ENCODE results near the gene KDELR3.

KDELR3 gene

GRCh38 chr22:38440747-38441350 lies 27.0 kb upstream of the KDELR3 start:
- no peak for DNase-seq

GRCh38 chr22:38441620-38442287 lies 26.1 kb upstream of the KDELR3 start:
- DNase-seq, result no peak

GRCh38 chr22:38442967-38443627 lies 24.8 kb upstream of the KDELR3 start:
- DNase-seq, result no peak

GRCh38 chr22:38443628-38444521 lies 24.0 kb upstream of the KDELR3 start:
- no peak for DNase-seq

GRCh38 chr22:38444783-38445182 lies 23.1 kb upstream of the KDELR3 start:
- no peak for DNase-seq

DNA sequence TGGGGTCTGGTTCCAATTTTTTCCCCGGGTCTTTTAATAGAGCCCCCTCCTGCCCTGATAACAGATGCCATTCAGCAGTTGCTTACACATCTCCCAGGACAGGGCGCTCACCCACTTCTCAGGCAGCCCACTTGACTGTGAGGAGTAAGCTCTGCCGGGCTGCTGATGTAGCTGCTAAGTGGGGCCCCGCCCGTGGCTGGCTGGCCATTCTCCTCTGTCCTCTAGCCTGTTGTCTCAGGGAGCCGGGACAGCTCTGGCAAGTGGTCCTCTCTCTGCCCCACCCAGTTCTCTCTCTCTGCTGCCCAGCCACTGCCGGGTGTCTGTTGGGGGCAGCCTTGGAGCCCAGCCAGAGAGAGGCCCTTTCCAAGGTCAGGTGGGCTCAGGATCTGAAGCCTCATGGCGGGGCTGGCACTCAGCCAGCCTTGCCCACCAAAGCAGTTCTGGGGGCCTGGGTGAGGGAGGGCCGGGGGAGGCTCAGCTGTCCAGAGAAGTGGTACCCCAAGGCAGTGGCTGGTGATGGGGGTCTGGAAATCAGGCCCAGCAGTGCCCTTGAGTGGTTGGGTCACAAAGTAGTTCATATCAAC lies 21.8 kb upstream of the KDELR3 start:
- DNase-seq, result no peak

GRCh38 chr22:38448945-38449745 lies 18.8 kb upstream of the KDELR3 start:
- no peak for DNase-seq

DNA sequence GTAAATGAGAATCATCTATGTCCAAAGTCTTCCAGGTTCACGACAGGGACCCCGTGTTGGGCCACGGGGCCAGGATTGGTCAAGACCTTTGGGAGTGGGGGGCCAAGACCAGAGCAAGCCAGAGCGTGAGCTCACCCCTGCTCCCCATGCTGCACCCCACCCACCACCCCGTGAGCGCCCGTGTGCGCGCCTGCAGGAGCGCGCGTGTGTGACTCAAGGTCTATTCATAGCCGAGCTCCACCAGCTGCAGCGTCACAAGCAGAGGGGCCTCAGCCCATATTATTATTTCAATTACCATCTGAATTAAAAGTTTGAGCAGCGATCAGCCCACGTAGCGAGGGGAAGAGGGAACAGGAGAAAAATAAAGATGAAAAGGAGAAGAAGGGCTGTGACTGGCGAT lies 18.1 kb upstream of the KDELR3 start:
- no peak for DNase-seq

DNA sequence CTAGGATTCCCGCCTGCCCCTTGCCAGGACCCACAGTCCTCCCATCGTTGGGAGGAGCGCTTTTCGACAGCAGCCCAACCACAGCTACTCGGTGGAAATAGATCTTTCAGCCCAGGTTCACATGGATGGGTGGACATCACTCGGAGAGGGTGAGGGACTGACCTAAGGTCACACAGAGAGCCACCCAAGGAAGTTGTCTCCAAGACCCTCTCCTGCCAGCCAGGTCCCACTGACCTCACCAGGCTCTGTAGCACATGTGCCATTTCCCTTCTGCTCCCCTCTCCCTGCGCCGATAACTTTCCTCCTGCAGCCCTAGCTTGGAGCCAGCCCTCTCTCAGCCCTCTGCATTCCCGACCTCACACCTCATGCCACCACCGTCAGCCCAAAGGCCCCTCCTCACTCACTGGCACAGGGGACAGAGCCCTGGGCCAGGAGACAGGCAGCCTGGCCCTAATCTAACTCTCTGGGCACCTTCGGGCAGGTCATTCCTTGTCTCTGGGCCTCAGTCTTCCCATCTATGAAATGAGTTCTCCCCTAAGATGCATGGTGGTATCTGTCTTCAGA lies 17.6 kb upstream of the KDELR3 start:
- DNase-seq, result no peak

GRCh38 chr22:38451404-38451803 lies 16.5 kb upstream of the KDELR3 start:
- no peak for DNase-seq

DNA sequence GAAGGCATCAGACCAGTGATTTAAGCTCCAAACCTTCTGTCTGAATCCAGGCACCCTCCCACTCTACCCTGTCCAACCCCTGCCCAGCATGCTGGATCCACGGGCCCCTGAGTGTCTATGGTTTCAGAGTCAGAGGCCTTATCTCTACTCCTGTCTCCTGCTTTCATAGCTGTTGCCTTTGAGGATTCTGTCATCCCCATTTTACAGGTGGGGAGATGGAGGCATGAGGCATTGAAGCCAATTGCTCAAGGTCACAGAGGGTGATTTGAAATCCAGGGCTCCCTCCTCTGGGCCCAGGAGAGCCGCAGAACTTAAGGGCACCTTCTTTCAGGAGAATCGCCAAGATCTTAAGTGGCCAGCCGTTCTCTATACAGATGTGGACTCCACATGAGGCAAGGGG lies 16.0 kb upstream of the KDELR3 start:
- no peak for DNase-seq

GRCh38 chr22:38452373-38453065 lies 15.4 kb upstream of the KDELR3 start:
- DNase-seq, result no peak

- DNase-seq, result no peak
Observed at GRCh38 chr22:38453066-38453672, 14.7 kb upstream of the KDELR3 start.

DNA sequence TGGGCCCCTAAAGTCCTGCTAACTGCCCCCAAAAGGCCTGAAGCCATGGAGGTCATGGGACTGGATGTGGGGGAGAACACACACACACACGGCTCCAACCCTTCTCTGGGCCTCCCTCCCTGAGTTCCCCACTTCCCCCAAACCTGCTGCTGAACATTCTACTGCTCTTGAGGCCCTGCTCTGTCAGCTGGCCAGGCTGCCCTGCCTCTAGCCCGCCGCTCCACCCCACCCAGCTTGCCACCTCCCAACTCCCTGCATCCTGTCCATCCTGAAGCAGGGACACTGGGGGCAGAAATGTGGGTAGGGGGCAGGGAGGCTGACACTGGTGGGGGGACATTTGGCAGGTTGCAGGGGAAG lies 13.9 kb upstream of the KDELR3 start:
- DNase-seq, result no peak

DNA sequence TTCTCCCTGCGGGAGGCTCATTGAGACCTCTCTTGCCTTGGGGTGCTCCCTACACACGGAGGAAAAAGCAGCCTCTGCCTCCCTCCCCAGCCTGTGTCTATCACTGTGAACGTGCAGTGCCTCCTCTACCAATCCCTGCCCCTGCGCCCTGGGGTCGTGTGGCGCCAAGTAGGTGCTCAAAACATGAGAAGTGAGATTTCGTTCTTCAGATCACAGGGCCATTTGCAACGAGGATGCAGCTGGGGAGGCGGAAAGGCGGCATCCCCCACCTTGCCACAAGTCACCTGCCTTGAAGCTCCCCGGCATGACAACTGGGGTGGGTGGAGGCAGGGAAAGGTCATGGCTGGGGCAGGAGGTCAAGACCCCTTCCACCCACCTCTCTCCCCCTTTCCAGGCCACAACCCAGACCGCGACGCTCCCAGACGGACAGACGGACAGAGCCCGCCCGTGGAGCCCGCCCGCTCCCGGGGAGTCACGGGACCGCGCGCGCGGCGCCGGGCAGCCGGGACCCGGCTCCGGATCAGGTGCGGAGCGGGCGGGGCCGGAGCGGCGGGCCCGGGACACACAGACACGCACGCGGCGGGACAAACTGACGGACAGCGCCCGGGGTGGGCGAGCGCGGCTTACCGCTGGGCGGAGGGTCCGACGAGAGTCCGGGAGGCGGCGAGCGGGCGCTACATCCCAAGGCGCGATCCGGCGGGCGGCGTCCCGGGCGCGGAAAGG lies 13.4 kb upstream of the KDELR3 start:
- peak; percentile 14 to 23 for DNase-seq

DNA sequence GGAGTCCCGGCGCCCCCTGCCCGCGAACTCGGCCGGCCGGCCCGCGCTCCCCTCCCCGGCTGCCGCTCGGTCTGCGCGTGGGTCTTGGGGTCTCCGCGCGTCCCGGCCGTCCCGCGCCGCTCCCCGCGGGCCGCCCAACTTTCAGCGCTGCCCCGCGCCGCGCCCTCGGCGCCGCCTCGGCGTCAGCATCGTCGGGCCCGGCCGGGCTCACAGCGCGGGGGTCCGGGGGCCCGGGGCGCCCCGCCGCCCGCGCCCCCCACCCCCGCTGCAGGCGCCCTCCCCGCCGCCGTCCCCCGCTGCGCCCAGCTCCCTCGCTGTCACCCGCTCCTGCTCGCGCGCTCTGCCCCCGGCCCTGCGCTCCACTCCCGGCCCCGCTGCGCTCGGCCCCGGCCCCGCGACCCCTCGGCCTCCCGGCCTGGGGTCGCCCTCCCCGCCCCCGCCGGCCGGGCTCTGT lies 12.8 kb upstream of the KDELR3 start, which contains the start of gene KCNJ4:
TSS of gene KCNJ4 (minus strand) at position 124 of the 454 bp plus-strand sequence. CDS start 27,067 bp downstream, outside the sequence.
- DNase-seq, result no peak

GRCh38 chr22:38455530-38456271 lies 12.2 kb upstream of the KDELR3 start:
- peak in 1 of 2 donors; percentile 36 for DNase-seq

DNA sequence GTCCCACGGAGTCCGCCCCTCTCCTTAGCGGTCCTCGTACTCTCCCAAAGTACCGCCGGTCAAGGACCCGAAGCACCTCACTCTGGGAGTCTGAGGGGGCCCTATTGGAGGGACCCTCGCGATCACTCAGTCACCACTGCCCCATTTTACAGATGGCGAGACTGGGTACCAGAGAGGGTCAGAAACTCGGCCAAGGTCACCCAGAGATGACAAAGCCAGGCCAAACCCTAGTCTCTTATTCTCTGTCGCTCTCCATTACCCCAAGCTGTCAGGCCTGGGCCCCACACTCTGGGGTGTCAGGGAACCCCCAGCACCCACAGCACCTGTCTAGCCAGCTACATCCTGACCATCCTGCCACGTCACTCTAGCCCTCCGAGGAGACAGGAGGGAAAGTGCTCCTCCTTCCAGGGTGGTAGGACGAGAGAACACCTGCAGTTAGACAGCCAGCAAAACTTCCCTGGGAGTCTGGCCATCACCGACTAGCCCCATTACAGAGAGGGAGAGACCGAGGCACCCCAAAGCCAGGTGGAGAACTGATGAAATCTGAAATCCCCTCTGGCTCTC lies 11.5 kb upstream of the KDELR3 start:
- no peak for DNase-seq
